HG02763 (cell line): ENCODE results near the gene TLL1.

ENCODE experiments used
- ATAC-seq: cut with Tn5 transposase; IDR thresholded peaks from one replicate; pipeline ENCODE4 v1.9.1; 2021; ENCODE audit warnings: mild to moderate bottlenecking, moderate library complexity; ENCODE audit not compliant: unreplicated experiment

Gene TLL1

GRCh38 chr4:165970703-165971420, 97.8 kb downstream of the TLL1 start:
- no peak for ATAC-seq

GRCh38 chr4:165971446-165971845, 98.4 kb downstream of the TLL1 start:
- ATAC-seq: no peak

DNA sequence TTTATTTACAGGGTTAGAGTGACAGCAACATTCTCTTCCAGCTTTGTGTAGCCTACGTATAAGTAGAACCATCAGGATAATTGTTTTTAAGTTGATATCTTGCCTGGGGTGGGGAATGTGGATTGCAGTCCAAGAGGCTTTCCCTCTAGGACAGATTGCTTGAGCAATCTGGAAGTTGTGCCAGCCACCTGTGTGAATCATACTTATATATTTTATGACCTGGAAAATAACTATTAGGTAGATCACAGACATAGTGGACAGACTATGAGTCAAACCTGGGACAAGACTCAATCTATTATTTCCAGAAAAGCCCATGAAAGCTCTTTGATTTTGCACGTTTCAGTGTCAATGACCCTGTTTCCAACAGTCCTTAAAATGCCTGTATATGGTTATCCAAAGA, 98.9 kb downstream of the TLL1 start:
- no peak for ATAC-seq

- no peak for ATAC-seq
Measured at GRCh38 chr4:165972747-165973146, 99.7 kb downstream of the TLL1 start.

DNA sequence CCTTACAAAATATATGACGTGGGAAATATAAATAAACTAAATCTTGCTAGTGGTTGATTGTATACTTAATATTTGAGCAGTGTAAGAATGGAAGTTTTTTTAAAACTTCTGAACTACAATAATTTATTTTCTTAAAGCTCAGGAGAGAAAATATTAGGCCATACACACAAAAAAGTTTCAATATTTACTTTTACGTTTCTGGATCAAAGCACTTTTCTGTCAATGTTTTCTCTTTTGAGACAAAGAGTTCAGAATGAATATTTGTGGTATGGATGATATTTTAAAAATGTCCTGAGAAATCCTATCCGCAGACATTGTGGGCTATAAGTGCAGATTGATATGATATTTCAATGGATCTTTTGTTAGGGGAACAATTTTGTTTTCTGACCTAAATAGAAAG, 109.9 kb downstream of the TLL1 start:
- no peak for ATAC-seq

DNA sequence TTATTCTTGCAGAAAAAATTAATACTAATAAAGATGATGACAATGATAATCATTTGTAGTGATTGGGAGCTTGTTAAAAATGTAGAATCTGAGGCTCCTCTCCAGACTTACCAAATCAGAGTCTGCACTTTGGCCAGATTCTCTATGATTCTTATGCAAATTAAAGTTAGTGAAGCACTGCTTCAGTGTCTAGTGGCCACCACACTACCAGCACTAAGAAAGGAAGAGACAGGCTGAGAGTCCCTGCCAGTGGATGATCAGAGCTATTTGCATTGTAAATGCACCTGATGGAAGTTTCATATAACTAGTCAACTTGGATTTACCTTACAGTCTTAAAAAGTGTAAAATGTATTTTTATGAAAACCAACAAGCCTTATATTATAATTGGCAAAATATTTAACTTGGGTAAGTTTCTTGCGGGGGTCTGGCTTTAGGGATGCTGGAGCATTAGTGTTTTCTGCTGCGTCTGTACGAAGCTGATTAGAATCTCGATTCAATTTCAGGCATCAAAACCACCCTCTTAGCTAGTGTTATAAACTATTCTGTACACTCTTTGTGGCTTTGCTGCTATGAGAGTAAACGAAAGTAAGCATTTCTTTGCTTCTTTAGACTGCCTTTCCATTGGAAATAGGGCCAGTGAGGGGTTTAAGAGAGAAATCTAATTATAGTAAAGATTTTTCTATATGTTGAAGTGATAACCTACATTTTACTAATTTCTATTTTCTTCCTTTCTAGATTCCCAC, 114.1 kb downstream of the TLL1 start:
- no peak for ATAC-seq

- no peak for ATAC-seq
Measured at GRCh38 chr4:165991325-165992180, 118.5 kb downstream of the TLL1 start.

DNA sequence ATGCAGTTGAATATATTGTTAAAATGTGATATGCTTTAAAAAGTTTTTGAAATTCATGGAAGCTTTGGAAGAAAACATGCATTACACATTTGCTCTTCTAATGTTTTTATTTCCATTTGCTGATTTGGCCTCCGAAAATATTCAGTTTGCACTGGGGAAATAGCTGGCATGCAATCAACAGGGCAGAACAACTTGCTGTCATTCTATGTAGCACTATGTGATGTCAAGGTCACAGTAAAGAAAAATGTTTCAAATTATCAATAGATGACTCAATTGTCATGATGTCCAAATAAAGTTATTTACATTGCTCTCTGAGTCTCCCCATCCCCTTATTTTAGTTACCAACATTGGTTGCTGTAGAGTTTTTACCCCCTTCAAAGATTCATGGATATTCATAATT, 119.2 kb downstream of the TLL1 start:
- no peak for ATAC-seq

DNA sequence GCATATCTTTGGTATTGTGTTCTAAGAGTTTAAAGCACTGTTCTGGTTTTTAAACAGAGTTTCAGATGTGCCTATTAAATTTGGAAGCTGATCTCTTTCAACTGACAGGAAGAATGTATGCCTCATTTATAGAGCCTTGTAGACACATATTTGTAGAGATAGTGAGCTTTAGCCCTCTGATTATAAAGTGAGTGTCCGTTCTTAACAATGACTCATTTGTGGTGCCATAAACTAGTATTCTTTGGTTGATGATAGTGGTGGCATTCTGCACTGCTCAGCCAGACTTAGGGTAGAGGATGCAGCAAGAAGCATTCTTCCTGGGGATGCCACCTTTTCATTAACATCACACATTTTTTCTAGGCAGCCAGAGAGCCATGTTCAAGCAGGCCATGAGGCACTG, 121.7 kb downstream of the TLL1 start:
- ATAC-seq: no peak

DNA sequence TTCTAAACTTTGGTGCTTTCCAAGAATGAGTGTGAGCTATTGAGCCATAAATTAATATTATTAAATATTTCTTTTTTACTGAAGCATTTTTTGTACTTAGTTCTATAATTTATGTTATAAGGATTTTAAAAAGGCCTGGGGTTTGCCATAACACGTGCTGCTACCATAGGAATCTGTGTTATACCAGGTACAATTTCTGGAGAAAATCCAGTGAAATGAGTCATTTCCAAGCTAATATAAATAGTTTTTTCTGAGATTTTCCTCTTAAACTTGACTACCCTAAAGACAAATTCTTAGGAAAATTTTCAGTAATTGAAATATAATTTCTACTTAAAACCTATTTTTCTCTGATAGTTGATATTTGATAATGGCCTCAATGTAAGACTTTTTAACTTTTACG, 130.8 kb downstream of the TLL1 start:
- no peak for ATAC-seq

GRCh38 chr4:166006217-166006616, 133.2 kb downstream of the TLL1 start:
- ATAC-seq: no peak

DNA sequence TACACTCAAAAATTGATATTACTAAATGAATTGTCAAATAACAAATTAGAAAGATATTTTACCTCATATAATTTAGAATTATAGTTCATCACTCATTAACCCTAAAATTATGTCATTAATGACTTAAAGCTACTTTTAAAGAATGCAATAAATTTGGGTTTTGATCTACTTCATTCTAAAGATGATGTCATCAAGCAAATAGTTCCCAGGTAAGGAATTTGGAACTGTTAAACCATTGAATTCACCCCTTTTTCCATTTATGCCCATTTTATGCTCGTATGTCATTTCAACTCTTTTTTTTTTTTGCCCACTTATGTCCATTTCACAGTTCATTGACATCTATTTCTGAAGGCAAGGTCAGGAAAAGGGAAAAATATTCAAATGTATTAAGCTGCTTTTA, 135.5 kb downstream of the TLL1 start:
- no peak for ATAC-seq

DNA sequence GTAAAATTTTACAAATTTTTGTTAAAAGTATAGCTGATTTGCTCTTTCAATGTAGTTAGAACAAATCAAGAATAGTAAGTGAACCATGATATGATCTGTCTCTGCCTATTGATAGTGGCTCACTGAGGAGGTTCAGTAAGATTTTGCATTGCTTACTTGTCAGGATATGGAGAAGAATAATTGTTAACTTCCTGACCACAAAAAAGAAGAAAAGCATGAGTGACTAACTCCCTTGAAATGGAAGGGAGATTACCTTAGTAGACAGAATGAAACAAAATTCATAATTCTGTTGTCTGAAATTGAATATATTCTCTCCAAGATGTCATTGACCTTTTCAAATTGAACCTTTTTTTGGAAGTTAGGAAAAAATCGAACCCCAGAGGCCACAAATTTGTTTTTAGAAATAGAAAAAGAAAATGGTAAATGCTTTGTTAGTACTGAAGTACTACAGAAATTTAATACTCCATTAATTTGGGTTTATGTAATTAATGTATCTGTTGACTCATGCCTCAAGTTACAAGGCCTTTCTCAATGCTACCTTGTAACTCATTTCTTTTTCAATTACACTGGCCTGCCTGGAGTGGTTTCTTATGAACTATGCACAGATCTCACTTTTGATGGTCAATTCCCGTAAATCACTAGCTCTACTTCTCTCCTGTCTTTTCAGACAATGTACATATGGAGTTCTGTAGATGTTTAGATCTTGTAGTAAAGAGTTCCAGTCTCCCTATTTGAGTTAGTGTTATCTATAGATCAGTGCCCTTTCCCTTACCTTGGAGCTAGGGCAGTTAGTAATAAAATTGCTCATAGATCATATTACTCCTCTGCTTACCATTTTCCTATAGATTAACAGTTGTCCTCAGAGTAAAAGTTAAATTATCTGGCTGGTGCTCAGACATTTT, 139.3 kb downstream of the TLL1 start:
- no peak for ATAC-seq

DNA sequence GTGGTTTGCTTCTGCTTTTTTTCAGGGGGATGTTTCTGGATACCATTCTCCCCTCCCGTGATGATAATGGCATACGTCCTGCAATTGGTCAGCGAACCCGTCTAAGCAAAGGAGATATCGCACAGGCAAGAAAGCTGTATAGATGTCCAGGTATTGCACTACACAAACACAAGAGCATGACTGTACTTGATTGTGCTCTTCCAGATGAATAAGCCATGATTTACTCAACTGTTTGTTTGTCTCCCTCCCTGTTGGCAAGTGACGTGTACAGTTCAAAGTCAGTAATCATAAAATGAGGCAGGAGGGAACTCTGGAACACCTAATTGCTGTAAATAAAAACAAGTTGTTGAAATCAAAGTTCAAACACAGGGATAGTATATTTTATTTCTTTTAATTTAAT, 141.4 kb downstream of the TLL1 start:
- ATAC-seq: no peak

- ATAC-seq: no peak
Measured at GRCh38 chr4:166017804-166018203, 144.8 kb downstream of the TLL1 start.

DNA sequence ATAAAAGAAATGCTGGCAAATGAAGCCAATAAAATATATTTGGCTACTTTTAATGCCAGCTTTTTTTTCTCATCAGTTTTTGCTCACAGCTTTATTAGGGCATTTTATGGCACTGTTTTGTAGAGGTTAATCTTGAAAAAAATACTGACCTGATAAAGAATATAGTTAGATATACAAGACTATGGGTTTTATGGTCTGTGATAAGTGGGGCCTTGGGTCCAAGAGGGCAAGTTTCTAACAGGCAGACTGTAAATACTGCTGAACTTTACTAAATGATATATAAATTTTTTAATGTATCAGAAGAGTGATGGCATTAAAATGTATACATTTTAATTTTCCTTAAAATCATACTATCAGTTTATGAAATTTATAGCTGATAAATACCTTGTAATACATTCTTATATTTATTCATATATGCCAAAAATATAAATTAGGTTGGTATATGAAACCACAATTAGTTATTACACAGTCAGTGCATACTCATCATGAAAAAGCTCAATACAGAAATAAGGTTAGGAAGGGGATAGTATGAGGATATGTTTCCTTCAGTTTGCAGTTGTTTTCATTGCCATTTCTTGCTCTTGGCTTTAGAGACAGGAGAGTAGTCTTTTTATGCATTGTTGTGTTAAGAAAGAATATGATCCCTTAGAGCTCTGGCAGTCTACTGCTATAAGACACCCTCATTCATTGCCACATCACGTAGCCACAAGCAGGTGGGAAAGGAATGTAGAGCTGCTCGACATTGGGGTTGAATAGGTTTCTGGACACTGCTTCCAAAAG, 146.6 kb downstream of the TLL1 start:
- ATAC-seq: no peak

DNA sequence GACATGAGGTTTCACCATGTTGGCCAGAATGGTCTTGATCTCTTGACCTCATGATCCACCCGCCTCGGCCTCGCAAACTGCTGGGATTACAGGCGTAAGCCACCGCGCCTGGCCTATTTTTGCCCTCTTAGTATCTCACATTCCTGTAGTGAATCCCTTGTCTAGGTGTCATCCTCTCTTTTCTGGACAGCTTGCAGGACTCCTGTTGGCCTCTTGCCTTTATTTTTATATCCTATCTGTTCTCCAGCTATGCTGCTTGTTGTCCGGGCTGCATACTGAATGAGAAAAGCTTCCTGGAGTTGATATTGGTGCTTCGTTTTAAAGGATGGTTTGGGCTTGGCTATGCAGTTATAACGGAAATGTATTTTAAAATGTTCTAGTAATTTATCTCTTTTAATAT, 148.6 kb downstream of the TLL1 start:
- no peak for ATAC-seq

DNA sequence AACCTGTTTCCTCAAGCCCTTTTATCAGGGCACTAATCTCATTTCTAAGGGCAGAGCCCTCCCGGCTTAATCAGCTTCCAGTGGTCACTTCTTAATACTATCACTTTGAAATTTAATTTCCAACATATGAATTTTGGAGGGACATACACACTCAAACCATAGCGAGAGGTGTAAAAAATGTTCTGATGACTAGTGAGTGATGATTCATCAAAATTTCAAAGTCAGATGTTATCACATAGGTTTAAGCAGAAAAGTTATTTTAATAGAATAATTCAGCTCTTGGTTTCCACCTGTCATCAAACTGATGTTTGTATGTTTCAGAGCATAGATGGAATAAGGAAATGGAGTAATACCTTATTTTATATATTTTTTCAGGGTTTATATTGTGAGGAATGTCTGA, 161.9 kb downstream of the TLL1 start:
- ATAC-seq: no peak

- ATAC-seq: no peak
Measured at GRCh38 chr4:166039822-166040221, 166.8 kb downstream of the TLL1 start.

GRCh38 chr4:166042510-166043055, 169.5 kb downstream of the TLL1 start:
- no peak for ATAC-seq
